ENCODE measurements around the gene RNU6-7. TPM values are rescaled to one million over a fixed set of nuclear protein-coding genes. Genes with fewer than 3 reads are reported as not detected.

The RNU6-7 gene
- total RNA-seq: not detected

DNA sequence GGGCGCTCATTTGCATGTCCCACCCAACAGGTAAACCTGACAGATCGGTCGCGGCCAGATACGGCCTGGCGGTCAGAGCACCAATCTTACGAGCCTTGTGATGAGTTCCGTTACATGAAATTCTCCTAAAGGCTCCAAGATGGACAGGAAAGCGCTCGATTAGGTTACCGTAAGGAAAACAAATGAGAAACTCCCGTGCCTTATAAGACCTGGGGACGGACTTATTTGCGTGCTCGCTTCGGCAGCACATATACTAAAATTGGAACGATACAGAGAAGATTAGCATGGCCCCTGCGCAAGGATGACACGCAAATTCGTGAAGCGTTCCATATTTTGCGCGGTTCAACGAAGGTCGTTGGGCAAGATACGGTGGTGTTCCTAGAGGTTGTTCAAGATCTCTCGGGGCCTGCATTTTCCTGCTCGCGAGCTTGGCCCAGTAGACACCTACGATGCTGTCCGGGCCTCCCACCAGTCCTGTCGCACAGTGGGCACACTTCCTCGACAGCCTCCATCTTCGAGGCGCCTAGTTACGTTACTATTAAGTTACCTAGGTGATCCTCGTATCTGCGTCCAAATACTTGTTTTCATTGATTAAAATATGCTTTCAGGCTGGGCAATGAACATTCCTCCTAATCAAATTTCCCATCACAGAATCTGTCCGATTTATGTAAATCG, at the start of gene RNU6-7:
Gene RNU6-7, plus strand, starts transcription at position 230 of the 675 bp plus-strand sequence.
- peak within 1 kb of the TSS; percentile 88 to 94 for H3K27ac ChIP-seq
- H3K36me3 ChIP-seq: no peaks in the 10 kb centered on the region
- H3K4me3 ChIP-seq: peak within 1 kb of the TSS; percentile 59 to 66
- no peak for DNase-seq (ENCODE audit: low spot score)
- TF ChIP-seq, protein P1, sequence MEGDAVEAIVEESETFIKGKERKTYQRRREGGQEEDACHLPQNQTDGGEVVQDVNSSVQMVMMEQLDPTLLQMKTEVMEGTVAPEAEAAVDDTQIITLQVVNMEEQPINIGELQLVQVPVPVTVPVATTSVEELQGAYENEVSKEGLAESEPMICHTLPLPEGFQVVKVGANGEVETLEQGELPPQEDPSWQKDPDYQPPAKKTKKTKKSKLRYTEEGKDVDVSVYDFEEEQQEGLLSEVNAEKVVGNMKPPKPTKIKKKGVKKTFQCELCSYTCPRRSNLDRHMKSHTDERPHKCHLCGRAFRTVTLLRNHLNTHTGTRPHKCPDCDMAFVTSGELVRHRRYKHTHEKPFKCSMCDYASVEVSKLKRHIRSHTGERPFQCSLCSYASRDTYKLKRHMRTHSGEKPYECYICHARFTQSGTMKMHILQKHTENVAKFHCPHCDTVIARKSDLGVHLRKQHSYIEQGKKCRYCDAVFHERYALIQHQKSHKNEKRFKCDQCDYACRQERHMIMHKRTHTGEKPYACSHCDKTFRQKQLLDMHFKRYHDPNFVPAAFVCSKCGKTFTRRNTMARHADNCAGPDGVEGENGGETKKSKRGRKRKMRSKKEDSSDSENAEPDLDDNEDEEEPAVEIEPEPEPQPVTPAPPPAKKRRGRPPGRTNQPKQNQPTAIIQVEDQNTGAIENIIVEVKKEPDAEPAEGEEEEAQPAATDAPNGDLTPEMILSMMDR (IDR thresholded peaks at IDR 0.05): no peak
- no peaks in the 10 kb centered on the region for H3K9me3 ChIP-seq
- H3K27me3 ChIP-seq: no peaks in the 10 kb centered on the region
- H3K4me1 ChIP-seq: peaks cover 0 to 12% of the 10 kb centered on the region in 2 donors

DNA sequence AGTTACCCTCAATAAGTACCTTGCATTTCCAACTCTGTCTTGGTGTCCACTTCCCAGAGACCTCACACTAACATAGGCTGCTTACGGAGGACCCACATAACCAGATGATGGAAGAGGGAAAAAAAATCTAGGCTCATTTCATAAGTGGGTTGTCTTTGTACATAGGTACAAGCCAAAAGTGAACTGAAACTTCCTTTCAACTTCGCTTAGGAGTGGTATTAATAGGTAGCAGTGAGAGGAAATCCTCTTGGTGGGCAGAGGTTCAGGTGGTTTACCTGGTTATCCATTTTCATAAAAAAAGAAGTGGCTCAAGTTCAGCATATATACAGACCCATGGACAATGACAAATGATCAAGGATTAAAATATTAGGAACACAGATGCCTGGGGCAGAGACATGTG, 35.8 kb upstream of the RNU6-7 start:
- TF ChIP-seq, protein P1 (IDR thresholded peaks at IDR 0.05): no peak
- no peaks in the 10 kb centered on the region for H3K4me1 ChIP-seq
- H3K36me3 ChIP-seq: no peaks in the 10 kb centered on the region
- DNase-seq (ENCODE audit: low spot score): no peak
- H3K4me3 ChIP-seq: no peak overlapping the region
- H3K9me3 ChIP-seq: no peaks in the 10 kb centered on the region
- H3K27me3 ChIP-seq: no peaks in the 10 kb centered on the region
- no peak overlapping the region for H3K27ac ChIP-seq

GRCh38 chr14:32166924-32167323, 34.9 kb upstream of the RNU6-7 start:
- DNase-seq (ENCODE audit: low spot score): no peak
- Histone ChIP-seq H3K27ac (no peak overlapping the region), H3K9me3 (no peaks in the 10 kb centered on the region), H3K27me3 (no peaks in the 10 kb centered on the region), H3K4me1 (no peaks in the 10 kb centered on the region), H3K4me3 (no peak overlapping the region), H3K36me3 (no peaks in the 10 kb centered on the region)
- TF ChIP-seq, protein P1 (IDR thresholded peaks at IDR 0.05): no peak

DNA sequence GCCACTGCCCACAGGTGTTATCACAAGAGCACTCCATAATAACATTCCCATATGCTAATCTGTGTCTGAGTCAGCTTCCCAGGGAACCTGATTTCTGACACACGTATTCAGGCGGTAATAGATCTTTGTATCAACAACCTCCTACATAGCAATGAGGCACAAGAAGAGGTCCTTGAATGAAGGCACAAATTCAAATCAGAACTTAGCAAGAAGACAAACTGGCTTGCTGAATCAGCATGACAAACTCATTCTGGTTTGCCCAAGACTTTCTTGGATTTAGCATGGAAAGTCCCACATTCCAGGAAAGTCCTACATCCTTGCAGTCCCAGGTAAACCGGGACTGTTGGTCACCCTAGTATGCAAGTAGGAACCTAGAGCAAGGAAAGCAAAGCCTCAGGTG, 33.9 kb upstream of the RNU6-7 start:
- TF ChIP-seq, protein P1 (IDR thresholded peaks at IDR 0.05): no peak
- no peak for DNase-seq (ENCODE audit: low spot score)
- Histone ChIP-seq H3K4me3 (no peak overlapping the region), H3K27ac (no peak overlapping the region), H3K9me3 (no peaks in the 10 kb centered on the region), H3K36me3 (no peaks in the 10 kb centered on the region), H3K27me3 (no peaks in the 10 kb centered on the region), H3K4me1 (no peaks in the 10 kb centered on the region)

- no peak overlapping the region for H3K27ac ChIP-seq
- H3K9me3 ChIP-seq: no peaks in the 10 kb centered on the region
- H3K4me1 ChIP-seq: no peaks in the 10 kb centered on the region
- H3K36me3 ChIP-seq: no peaks in the 10 kb centered on the region
- no peaks in the 10 kb centered on the region for H3K27me3 ChIP-seq
- DNase-seq (ENCODE audit: low spot score): no peak
- TF ChIP-seq, protein P1 (IDR thresholded peaks at IDR 0.05): no peak
- H3K4me3 ChIP-seq: no peak overlapping the region
These were observed 32.7 kb upstream of the RNU6-7 start for GRCh38 chr14:32169191-32169590.

GRCh38 chr14:32171469-32171868, 30.4 kb upstream of the RNU6-7 start:
- H3K36me3 ChIP-seq: no peaks in the 10 kb centered on the region
- TF ChIP-seq, protein P1 (IDR thresholded peaks at IDR 0.05): no peak
- H3K27ac ChIP-seq: no peak overlapping the region
- H3K27me3 ChIP-seq: no peaks in the 10 kb centered on the region
- no peaks in the 10 kb centered on the region for H3K9me3 ChIP-seq
- no peaks in the 10 kb centered on the region for H3K4me1 ChIP-seq
- no peak for DNase-seq (ENCODE audit: low spot score)
- no peak overlapping the region for H3K4me3 ChIP-seq
